Measurements from ENCODE around the gene TYW3.

TYW3 gene

GRCh38 chr1:74713849-74714248, 19.1 kb upstream of the TYW3 start:
- POLR2A ChIA-PET: no interaction called here
- CTCF ChIA-PET: interaction anchor here (0.8 to 1.5 kb wide), 2 partner anchors 24 to 491 kb away, joined by 3 to 5 read pairs; no protein-coding TSS in a partner anchor
- no peaks in the 10 kb centered on the region for H3K9me3 ChIP-seq (ENCODE audit: control insufficient read depth, insufficient read depth, low read depth, low read length)
- H3K4me3 ChIP-seq (ENCODE audit: low read depth, low read length): no peak overlapping the region
- H3K27ac ChIP-seq (ENCODE audit: extremely low read depth, low read depth, low read length): no peak overlapping the region
- peaks cover 0 to 44% of the 10 kb centered on the region in 2 experiments; a peak in 1 of 3 replicates for H3K36me3 ChIP-seq (ENCODE audit: control insufficient read depth in 2 of 2, insufficient read depth in 1 of 2, low read length in 2 of 2)
- no peak for TF ChIP-seq ZNF175 (tag by site-specific recombination; IDR thresholded peaks at IDR 0.05)
- TF ChIP-seq SETDB1 (IDR thresholded peaks at IDR 0.05; ENCODE audit: insufficient read length, low read length): no peak
- TF ChIP-seq ZNF184 (tag by site-specific recombination; IDR thresholded peaks at IDR 0.05): no peak
- no peak for TF ChIP-seq ZFP37 (tag by site-specific recombination; IDR thresholded peaks at IDR 0.05)
- H3K4me1 ChIP-seq (ENCODE audit: control insufficient read depth, insufficient read depth, low read length): no peaks in the 10 kb centered on the region

GRCh38 chr1:74714429-74715235, 18.3 kb upstream of the TYW3 start:
- Histone ChIP-seq H3K9me3 (ENCODE audit: control insufficient read depth, insufficient read depth, low read depth, low read length) (no peaks in the 10 kb centered on the region), H3K4me1 (ENCODE audit: control insufficient read depth, insufficient read depth, low read length) (no peaks in the 10 kb centered on the region), H3K36me3 (ENCODE audit: control insufficient read depth in 2 of 2, insufficient read depth in 1 of 2, low read length in 2 of 2) (peaks cover 0 to 45% of the 10 kb centered on the region in 2 experiments; a peak in 1 of 3 replicates), H3K27ac (ENCODE audit: extremely low read depth, low read depth, low read length) (no peak overlapping the region), H3K4me3 (ENCODE audit: low read depth, low read length) (no peak overlapping the region)
- TF ChIP-seq KLF10 (tag by site-specific recombination; IDR thresholded peaks at IDR 0.05) (no peak), ZNF707 (tag by site-specific recombination; IDR thresholded peaks at IDR 0.05) (no peak), ZNF24 (tag by site-specific recombination; IDR thresholded peaks at IDR 0.05) (no peak), ZNF518A (tag by site-specific recombination; conservative IDR thresholded peaks at IDR 0.05; ENCODE audit: low read depth) (0 out of 2 replicates have a peak, but pooled peaks have one; percentile 14), ZNF335 (tag by site-specific recombination; conservative IDR thresholded peaks at IDR 0.05) (peak; percentile 70), PRDM1 (tag by site-specific recombination; IDR thresholded peaks at IDR 0.05) (0 out of 2 replicates have a peak, but pooled peaks have one; percentile 14), ZNF48 (tag by site-specific recombination; IDR thresholded peaks at IDR 0.05) (no peak)
- ChIA-PET POLR2A (no interaction called here), CTCF (interaction anchor here (0.6 to 0.8 kb wide), 2 partner anchors 189 to 490 kb away, joined by 3 read pairs; no protein-coding TSS in a partner anchor)

GRCh38 chr1:74715236-74715502, 17.8 kb upstream of the TYW3 start:
- Histone ChIP-seq H3K36me3 (ENCODE audit: control insufficient read depth in 2 of 2, insufficient read depth in 1 of 2, low read length in 2 of 2) (peaks cover 0 to 50% of the 10 kb centered on the region in 2 experiments; a peak in 1 of 3 replicates), H3K4me1 (ENCODE audit: control insufficient read depth, insufficient read depth, low read length) (no peaks in the 10 kb centered on the region), H3K4me3 (ENCODE audit: low read depth, low read length) (no peak overlapping the region), H3K27ac (ENCODE audit: extremely low read depth, low read depth, low read length) (no peak overlapping the region), H3K9me3 (ENCODE audit: control insufficient read depth, insufficient read depth, low read depth, low read length) (no peaks in the 10 kb centered on the region)
- ChIA-PET POLR2A (no interaction called here), CTCF (interaction anchor here (0.6 kb wide), 1 partner anchor 190 kb away, joined by 3 read pairs; no protein-coding TSS in a partner anchor)
- TF ChIP-seq ZNF843 (tag by site-specific recombination; IDR thresholded peaks at IDR 0.05): no peak
- TF ChIP-seq KLF10 (tag by site-specific recombination; IDR thresholded peaks at IDR 0.05): no peak
- TF ChIP-seq ZNF76 (tag by site-specific recombination; IDR thresholded peaks at IDR 0.05; ENCODE audit: borderline replicate concordance, low read depth): no peak

GRCh38 chr1:74715806-74716205, 17.1 kb upstream of the TYW3 start:
- ChIA-PET CTCF (no interaction called here), POLR2A (no interaction called here)
- TF ChIP-seq RBAK (tag by site-specific recombination; IDR thresholded peaks at IDR 0.05): no peak
- TF ChIP-seq ZNF791 (tag by site-specific recombination; IDR thresholded peaks at IDR 0.05): no peak
- peak; percentile 97 for TF ChIP-seq ZNF10 (tag by site-specific recombination; IDR thresholded peaks at IDR 0.05)
- TF ChIP-seq GLI4 (tag by site-specific recombination; IDR thresholded peaks at IDR 0.05): no peak
- Histone ChIP-seq H3K4me1 (ENCODE audit: control insufficient read depth, insufficient read depth, low read length) (no peaks in the 10 kb centered on the region), H3K4me3 (ENCODE audit: low read depth, low read length) (no peak overlapping the region), H3K27ac (ENCODE audit: extremely low read depth, low read depth, low read length) (no peak overlapping the region), H3K36me3 (ENCODE audit: control insufficient read depth in 2 of 2, insufficient read depth in 1 of 2, low read length in 2 of 2) (peaks cover 0 to 56% of the 10 kb centered on the region in 2 experiments; a peak in 1 of 3 replicates), H3K9me3 (ENCODE audit: control insufficient read depth, insufficient read depth, low read depth, low read length) (no peaks in the 10 kb centered on the region)
